NOMO-1 (cell line): Measurements from ENCODE around the gene ZBTB11.
"Not testable (repeated sequence)": the region's sequence is repeated elsewhere in the genome, so short reads cannot be mapped to it uniquely, and the experiment has no call there.

Source experiments
- DNase-seq, 2 experiments: peaks; one replicate each; lab custom pipeline; 2025; ENCODE audit not compliant: unreplicated experiment in 2 of 2; lab: John Stamatoyannopoulos, UW

The ZBTB11 gene

DNA sequence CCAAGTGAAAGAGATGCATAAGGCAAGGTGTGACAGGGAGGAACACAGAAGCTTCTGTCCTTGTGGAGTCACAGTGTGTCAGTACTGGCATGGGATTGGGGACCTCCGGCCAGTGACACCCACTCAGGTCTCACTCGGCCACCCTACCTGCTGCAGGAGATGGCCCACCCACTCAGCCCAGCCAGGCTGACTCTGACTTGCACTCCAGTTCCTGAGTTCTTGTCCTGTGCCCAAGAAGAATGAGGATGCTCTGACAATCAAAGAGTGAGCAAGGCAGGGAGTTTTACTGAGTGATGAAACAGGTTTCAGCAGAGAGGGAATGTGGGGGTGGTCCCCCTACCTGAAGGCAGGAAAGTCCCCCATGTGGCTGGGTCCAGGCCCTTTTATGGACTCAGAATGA is 52.1 kb downstream of the ZBTB11 start:
- no peak for DNase-seq

DNA sequence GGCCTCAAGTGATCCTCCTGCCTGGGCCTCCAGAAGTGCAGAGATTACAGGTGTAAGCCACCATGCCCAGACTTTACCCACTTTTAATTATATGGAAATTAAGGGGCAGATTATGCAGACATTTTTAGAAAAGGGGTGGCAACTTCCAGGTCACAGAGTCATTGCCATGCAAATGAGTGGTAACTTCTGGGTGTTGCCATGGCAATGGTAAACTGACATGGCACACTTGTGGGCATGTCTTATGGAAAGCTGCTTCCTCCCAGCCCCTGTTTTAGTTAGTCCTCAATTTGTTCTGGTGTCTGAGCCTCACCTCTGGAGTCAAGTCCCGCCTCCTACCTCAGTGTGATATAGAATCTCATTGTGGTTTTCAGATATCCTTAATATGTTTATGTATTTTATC is 53.3 kb downstream of the ZBTB11 start:
- DNase-seq, result no peak

DNA sequence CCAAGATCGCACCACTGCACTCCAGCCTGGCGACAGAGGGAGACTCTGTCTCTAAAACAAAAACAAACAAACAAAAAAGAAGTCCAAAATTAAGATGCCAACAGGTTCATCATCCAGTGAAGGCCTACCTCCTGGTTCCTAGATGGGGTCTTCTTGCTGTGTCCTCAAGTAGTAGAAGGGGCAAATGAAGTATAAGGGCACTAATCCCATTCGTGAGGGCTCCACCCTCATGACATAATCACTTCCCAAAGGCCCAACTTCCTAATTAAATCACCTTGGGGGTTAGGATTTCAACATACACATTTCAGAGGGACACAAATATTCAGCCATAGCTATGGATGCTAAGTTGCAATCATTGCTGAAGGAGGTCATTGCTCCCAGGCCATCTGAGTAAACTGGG is 57.2 kb downstream of the ZBTB11 start:
- DNase-seq, result no peak

GRCh38 chr3:101618726-101619125 is 58.2 kb downstream of the ZBTB11 start:
- no peak for DNase-seq

DNA sequence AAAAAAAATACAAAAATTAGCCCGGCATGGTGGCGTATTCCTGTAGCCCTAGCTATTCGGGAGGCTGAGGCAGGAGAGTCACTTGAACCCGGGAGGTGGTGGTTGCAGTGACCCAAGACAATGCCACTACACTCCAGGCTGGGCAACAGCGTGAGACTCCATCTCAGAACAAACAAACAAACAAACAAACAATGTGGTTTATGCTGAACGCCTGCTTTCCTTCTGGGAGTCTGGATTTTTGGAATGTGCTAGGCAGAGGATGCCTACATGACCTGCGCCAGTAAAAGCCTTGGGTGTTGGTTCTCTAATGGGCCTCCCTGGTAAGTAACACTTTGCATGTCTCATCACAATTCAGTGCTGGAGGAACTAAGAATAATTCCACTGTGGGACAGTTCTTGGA is 59.5 kb downstream of the ZBTB11 start:
- no peak for DNase-seq

DNA sequence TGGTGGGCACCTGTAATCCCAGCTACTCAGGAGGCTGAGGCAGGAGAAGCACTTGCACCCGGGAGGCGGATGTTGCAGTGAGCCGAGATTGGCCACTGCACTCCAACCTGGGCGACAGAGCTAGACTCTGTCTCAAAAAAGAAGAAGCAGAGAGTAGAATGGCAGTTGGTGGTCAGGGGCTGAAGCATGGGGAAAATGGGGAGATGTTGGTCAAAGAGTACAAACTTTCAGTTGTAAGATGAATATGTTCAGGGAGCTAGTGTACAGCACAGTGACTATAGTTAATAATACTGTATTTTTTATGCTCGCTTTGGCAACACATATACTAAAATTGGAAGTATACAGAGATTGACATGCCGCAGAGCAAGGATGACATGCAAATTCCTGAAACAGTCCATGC is 61.4 kb downstream of the ZBTB11 start:
- no peak for DNase-seq

DNA sequence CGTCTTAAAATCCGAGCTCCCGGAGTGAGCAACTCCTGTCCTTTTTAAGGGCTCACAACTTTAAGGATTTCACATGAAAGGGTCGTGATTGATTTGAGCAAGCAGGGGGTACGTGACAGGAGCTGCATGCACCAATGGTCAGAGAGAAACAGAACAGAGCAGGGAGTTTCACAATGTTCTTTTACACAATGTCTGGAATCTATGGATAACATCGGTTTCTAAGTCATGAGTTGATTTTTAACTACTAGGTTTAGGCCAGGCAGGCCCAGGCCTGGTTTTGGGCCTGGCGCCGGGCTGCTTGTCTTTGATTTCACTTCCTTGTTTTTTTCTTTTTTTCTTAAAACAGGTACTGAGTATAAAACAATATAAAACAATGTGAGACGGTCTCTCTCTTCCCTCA is 63.9 kb downstream of the ZBTB11 start:
- DNase-seq, result not testable (repeated sequence)

GRCh38 chr3:101611023-101611422 is 65.9 kb downstream of the ZBTB11 start:
- no peak for DNase-seq

GRCh38 chr3:101605398-101605797 is 71.5 kb downstream of the ZBTB11 start:
- not testable (repeated sequence) for DNase-seq

DNA sequence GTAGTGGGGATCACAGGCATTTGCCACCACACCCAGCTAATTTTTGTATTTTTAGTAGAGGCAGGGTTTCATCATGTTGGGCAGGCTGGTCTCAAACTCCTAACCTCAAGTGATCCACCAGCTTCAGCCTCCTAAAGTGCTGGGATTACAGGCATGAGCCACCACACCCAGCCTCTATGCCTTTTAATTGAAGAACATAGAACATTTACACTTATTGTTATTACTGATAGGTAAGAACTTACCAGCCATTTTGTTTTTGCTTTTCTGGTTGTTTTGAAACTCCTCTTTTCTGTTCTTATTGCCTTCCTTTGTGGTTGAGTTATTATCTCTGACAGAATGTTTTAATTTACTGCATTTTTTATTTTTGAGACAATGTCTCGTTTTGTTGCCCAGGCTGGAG is 73.7 kb downstream of the ZBTB11 start:
- no peak for DNase-seq

GRCh38 chr3:101602731-101603130 is 74.2 kb downstream of the ZBTB11 start:
- no peak for DNase-seq
